IPS-NIHi7 (cell line): ENCODE data around the gene MCTP2.
"Not testable (repeated sequence)": the region's sequence is repeated elsewhere in the genome, so short reads cannot be mapped to it uniquely, and the experiment has no call there.

Source experiments
- DNase-seq: peaks from one replicate; pipeline ENCODE4 v3.0.0; 2012; ENCODE audit warnings: mixed read lengths; ENCODE audit errors: extremely low spot score

Gene MCTP2

GRCh38 chr15:94235041-94235440 lies 3.7 kb downstream of the MCTP2 start:
- DNase-seq, result no peak

GRCh38 chr15:94235646-94236045 lies 4.3 kb downstream of the MCTP2 start:
- DNase-seq, result no peak

DNA sequence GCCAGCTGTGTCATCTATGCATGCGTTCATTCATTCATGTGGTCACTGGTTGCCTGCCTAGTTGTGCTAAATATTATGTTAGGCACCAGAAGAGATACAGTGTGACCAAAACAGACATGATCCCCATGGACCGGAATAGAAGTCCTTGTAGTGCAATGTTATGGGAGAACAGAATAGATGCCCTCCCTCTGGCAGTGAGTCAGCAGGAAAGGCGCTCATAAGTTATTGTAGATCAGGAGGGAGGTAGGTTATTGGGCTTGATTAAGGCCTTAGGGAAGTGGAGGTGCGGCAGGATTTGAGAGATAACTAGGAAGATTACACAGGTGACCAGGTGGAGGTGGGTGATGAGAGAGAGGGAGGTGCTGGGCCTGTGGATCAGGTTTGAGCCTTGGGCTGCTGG lies 5.2 kb downstream of the MCTP2 start:
- no peak for DNase-seq

DNA sequence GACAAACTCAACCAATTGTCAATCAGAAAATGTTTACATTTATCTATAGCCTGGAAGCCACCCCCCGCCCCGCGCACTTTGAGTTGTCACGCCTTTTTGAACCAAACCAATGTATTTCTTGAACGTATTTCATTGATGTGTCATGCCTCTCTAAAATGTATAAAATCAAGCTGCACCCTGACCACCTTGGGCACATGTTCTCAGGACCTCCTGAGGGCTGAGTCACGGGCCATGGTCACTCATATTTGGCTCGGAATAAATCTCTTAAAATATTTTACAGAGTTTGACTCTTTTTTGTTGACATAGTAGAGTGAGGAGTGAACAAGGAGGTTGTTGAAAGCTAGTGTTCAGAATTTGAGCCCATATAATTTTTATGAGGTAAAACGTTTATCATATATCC lies 6.5 kb downstream of the MCTP2 start:
- no peak for DNase-seq

DNA sequence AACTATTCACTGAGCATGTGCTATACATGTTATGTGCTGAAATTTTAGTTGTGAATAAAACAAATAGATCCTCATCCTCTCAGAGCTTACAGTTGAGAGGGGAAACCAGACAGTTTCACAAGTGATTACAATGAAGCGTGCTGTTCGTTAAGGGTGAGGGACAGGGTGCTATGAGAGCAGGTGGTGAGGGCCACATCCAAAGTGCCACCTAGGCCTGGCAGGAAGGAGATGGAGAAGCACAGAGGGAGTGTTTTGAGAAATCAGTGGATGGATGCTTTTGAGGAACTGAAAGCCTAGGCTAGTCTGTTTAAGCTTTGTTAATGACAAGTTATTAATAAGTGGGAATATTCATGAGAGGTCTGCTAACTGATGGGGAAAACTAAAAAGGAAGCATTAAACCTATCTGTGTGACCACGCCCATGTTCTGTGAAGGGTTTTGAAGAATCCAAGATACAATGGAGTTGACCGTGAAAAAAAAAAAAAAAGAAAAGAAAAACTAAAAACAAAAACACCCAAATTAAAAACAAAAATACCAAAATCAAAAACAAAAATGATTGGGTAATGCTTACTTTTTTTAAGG lies 7.3 kb downstream of the MCTP2 start:
- DNase-seq, result no peak

DNA sequence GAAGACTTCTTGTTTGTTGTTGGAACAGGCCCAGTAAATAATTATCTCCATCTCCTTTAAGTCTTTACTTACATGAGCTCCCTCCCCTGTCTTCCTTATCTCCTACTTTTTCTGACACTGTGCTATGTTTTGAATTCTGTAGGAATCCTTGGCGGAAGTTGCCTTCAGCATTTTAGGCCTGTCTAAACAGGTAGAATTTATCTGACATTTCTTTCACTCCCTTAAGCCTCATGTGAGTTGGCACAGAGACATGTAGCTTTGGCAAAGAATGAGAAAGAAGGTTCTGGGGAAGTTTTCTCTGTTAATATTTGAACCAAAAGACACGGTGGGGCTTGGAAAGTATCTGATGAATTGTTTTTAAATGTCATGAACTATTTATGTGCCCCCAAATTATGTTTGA lies 8.1 kb downstream of the MCTP2 start:
- DNase-seq, result no peak

- DNase-seq, result no peak
Observed at GRCh38 chr15:94240480-94240879, 9.1 kb downstream of the MCTP2 start.

DNA sequence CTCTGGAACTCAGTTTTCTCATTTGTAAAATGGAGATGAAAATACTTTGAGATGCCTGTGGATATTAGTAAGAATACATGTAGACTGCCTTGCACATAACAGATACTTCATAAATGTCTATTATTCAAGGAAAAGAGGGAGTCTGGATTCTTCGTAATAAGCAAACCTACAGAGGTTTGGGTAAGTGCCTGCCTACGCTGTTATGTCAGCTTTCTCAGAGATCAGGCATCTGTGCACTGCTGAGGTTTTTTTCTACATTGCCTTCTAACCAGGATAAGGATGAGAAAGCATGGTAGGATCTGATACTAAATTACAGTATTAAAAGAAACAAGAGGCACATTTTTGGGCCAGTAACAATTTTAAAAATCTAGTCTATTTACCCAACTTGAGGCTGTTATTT lies 10.9 kb downstream of the MCTP2 start:
- no peak for DNase-seq

DNA sequence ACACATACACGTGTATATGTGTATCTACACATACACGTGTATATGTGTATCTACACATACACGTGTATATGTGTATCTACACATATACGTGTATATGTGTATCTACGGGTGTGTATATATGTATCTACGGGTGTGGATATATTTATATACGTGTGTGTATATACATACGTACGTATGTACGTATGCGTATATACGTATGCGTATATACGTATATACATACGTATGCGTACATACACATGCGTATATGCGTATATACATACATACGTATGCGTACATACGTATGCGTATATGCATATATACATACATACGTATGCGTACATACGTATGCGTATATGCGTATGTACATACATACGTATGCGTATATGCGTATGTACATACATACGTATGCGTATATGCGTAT lies 11.6 kb downstream of the MCTP2 start:
- DNase-seq, result not testable (repeated sequence)

DNA sequence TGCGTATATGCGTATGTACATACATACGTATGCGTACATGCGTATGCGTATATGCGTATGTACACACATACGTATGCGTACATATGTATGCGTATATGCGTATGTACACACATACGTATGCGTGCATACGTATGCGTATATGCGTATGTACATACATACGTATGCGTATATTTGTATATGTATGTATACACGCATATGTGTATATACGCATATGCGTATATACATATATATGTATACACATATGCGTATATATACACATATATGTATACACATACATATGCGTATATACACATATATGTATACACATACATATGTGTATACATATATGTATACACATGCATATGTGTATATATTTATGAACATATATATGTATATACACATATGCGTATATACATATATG lies 12.1 kb downstream of the MCTP2 start:
- no peak for DNase-seq

DNA sequence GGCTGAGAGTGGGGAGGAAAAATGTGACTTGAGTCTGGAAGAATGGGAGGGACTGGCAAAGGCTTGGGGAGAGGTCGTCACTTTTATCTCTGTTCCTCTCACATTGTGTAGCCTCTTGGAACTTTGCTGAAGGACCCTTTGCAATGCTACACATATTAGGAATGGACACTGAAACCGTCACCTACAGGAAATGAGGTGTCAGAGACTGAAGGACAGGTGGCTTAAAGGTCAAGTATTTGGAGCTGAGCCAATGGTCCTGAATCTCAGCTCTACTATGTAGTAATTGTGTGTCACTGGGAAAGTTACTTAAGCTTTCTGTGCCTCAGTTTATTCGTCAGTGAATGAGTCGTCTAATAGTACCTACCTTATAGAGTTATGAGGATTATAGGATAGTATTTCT lies 14.7 kb downstream of the MCTP2 start:
- DNase-seq, result no peak

DNA sequence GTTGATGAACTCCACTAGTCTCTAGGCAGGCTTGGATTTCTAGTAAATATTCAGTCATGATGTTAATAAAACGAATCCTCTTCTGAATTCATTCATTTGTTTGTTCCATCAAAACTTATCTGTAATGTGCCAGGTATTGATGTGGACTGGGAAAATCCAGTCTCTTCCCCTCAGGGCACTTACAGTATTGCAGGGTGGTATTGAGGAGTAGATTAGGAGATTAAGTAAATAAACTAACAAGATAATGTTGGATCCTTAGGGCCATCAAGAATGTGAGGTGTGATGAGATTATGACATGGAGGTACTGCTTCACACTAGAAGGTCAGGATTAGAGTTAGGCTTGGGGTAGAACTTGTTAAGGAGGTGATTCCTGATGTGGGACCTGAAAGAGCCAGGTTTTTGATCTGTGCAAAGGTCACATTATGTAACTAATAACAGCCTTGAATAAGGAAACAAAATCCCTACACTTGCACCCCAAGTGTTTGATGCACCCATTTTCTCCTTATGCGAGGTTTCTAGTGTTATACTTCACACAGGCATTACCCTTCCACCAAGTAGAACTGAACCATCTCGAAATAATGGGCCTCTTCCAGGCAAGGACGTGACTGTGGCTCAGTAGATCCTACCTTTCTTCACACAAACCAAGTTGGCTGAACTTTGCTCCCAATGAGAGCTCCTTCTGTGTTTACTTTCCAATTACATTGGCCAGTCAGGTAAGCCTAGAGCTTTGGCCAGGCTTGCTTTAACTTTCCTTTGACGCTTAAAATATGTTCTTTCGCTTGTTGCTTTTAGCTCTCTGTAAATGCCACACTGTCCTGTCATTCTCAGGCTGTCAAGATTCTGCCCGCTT lies 16.7 kb downstream of the MCTP2 start:
- no peak for DNase-seq

DNA sequence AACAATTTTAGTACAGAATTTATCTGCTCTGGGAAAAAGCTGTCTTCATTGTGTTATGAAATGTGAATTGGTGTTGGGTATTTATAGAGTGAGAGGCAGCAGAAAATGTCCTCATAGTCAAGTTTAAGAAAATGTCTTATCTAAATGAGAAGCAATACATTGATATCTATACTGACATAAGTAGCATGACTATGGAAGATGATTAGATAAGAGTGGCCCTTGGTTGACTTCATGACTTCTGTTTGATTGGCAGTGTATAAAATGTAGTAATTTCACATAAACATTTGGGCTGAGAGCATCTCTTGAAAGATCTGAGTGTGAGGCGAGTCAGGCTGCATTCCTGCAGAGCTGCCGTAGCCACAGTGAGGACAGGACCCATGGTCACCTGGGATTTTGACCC lies 19.4 kb downstream of the MCTP2 start:
- no peak for DNase-seq

GRCh38 chr15:94252223-94252766 lies 20.9 kb downstream of the MCTP2 start:
- no peak for DNase-seq

GRCh38 chr15:94252906-94253491 lies 21.6 kb downstream of the MCTP2 start:
- no peak for DNase-seq

- DNase-seq, result no peak
Observed at GRCh38 chr15:94253742-94254141, 22.4 kb downstream of the MCTP2 start.

GRCh38 chr15:94255540-94255939 lies 24.2 kb downstream of the MCTP2 start:
- no peak for DNase-seq

DNA sequence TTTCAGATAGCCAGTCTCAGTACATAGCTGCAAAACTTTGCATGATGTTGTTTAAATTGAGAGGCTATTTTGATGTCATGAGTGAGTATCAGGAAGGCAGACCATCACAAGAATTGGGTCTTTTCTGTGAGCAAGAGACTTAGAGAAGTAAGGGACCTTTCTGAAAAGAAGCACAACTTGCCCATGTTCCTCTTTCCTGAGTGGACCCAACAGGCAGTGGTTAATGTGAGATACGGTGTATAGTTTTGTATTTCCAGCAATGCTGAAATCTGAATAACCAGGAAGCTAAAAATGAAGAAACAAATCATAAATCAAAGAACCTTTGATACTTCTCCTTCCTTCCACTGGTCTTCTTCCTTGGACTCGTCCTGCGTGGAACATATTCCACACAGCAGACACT lies 25.1 kb downstream of the MCTP2 start:
- DNase-seq, result no peak

DNA sequence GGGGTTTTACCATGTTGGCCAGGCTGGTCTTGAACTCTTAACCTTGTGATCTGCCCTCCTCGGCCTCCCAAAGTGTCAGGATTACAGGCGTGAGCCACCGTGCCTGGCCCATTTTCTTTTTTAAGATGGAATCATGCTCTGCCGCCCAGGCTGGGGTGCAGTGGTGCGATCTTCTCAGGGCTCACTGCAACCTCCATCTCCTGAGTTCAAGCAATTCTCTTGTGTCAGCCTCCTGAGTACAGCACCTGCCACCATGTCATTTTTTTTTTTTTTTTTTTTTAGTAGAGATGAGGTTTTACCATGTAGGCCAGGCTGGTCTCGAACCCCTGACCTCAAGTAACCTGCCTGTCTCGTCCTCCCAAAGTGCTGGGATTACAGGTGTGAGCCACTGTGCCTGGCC lies 26.4 kb downstream of the MCTP2 start:
- not testable (repeated sequence) for DNase-seq

GRCh38 chr15:94258246-94258645 lies 26.9 kb downstream of the MCTP2 start:
- DNase-seq, result no peak

- no peak for DNase-seq
Observed at GRCh38 chr15:94259121-94259751, 27.9 kb downstream of the MCTP2 start.

DNA sequence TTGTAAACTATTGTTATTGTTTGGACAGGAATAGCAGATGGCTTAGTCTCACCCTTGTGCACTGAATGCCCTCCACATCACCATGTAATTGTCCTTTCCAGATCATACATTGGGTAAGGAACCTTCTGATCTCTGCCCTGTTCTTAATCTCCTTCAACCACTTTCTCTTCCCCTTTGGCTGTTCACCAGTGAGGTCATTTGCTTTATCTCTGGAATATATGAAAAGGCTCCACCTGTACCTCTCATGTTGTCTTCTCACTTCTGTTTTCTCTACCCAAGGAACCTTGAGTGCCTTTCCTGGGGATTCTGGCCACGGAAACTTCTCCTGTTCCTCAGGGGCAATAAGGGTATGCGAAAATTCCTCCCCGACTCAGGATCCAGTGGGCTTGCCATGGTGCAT lies 28.5 kb downstream of the MCTP2 start:
- no peak for DNase-seq
